RPMI7951 (cell line): ENCODE data around the gene PALLD. TPM values are rescaled to one million over a fixed set of nuclear protein-coding genes. Genes with fewer than 3 reads are reported as not detected.
"Not testable (repeated sequence)": the region's sequence is repeated elsewhere in the genome, so short reads cannot be mapped to it uniquely, and the experiment has no call there.

Experiments used
- DNase-seq: peaks from one replicate; pipeline ENCODE4 v3.0.0-alpha.2; 2012; ENCODE audit warnings: low read depth
- total RNA-seq: library from RNA; depleted of rRNA; stranded (reverse); fragments of >200 nt; shearing (Covaris generic); gene quantifications from 2 replicates; pipeline ENCODE4 v1.2.3, GENCODE V29; 2014

Gene PALLD
- total RNA-seq, 1 experiment from 2014 or later, result 44.5 TPM

DNA sequence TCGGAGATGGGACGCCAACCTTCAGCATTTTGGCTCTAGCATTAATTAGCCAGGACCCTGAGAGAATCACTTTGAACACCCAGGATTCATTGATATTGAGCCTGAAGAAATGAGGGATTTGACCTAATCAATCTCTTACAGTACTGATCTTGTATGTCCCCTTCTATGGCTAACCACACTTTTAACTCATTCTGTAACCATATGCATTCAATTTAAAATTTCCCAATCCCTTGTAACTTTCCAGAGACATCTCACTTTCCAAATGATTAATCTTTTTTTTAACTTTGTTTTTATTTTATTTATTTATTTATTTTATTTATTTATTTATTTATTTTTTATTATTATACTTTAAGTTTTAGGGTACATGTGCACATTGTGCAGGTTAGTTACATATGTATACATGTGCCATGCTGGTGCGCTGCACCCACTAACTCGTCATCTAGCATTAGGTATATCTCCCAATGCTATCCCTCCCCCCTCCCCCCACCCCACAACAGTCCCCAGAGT, 205.8 kb downstream of the PALLD start:
- DNase-seq, result not testable (repeated sequence)

DNA sequence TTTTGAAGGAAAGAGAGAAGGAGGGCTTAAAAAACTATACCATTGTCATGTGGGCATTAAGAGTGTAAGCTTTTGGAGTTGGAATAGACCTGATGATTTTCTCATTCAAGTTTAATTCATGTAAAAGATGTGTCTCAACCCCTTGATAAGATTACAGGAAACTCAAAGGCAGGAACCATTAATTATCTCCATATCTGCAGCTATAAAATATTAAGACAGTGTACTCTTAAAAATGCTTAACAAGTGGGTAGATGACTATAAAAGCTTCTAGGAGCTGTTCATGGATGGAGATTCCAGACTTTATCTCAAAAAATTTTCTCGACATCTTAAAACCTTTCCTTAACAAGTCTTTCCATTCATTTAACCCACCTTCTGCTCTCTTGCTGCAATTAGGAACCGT, 208.3 kb downstream of the PALLD start:
- no peak for DNase-seq

DNA sequence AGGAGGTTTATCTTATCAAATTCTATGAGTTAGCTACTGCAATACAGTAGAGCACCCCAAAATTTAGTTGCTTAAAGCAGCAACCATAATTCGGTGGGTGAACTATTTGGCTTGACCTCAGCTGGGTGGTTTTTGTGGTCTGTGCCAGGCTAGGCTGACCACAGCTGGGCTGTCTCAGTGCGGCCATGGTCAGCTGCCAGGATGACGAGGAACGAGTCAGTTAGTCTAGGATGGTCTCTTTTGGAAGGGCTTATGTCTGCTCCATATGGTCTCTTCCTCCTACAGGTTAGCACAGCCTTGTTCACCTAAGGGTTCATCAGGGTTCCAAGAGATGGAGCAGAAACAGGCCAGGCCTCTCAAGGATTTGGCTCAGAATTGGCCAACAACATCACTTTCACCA, 210.4 kb downstream of the PALLD start:
- DNase-seq, result peak; percentile 65

DNA sequence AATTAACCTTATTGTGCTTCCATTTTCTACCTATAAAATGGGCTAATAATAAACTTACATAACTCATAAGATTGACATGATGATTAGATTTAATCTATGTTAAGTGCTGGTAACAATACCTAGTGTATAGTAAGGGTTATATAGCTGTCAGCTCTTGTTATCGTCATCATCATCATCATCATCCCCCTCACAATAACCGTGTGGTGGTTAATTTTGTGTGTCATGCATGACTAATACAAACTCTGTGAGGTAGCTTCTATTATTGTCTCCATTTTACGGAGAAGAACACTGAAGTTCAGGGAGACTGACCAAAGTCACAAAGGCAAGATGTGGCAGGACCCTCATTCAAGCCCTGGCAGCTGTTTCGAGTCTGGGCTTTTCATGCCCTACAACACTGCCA, 211.3 kb downstream of the PALLD start:
- peak; percentile 53 for DNase-seq

DNA sequence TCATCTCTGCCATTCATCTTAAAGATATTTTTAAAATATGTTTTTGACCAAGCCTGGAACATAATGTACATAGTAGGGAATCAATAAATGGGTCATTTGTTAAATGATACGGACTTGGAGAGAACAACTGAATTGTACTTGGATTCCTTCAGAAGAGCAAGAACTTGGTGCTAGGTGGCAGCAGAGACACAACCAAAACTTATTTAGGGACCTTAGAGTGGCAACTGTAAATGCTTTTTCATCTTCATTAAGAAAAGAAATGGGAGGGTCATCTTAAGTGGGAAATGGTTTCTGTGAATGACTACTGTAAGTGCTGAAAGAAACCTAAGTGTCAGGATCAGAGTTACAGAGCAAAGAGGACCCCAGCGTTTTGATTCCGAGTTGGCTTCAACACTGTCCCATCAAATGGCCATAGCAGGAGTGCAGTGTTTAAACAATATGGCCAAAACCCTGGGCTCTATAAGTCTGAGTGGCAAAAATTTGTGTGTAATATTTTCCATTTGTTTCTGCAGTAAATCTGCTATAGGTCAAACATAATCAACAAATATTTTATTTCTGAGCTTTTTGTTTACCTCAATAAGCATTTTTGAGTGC, 213.6 kb downstream of the PALLD start:
- peak; percentile 69 for DNase-seq

DNA sequence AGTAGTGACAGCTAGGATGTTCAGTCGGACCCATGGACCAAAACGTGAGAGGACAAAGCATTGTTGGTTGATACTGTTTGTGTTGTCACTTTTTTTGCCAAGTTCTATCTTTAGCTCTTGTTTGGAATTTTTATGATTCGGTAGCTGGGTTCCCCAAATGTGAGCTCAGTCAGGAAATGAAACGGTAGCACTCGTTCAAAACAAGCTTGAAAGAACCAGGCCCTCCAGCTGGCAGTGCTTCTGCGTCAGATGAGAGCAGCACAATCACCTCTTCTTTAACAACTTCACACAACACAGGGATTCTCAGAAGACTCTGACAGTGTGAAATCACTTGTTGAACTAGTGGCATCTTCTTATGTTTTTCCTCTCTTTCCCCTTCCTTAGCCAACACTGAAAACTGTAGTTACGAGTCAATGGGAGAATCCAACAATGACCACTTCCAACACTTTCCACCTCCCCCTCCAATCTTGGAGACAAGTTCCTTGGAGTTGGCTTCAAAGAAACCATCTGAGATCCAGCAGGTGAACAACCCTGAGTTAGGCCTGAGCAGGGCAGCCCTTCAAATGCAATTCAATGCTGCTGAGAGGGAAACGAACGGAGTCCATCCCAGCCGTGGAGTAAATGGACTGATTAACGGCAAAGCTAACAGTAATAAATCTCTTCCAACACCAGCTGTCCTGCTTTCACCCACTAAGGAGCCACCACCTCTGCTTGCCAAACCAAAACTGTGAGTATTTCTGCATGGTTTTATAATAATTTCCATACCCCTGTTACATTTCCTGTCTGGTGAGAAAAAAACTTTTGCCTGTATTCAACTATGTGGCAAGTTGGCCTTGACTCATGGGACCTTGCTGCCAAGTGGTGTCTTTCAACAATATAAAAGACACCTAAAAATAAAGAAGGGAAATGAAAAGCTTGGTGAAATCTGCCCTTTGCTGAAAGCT, 214.6 kb downstream of the PALLD start:
- peak; percentile 80 for DNase-seq

DNA sequence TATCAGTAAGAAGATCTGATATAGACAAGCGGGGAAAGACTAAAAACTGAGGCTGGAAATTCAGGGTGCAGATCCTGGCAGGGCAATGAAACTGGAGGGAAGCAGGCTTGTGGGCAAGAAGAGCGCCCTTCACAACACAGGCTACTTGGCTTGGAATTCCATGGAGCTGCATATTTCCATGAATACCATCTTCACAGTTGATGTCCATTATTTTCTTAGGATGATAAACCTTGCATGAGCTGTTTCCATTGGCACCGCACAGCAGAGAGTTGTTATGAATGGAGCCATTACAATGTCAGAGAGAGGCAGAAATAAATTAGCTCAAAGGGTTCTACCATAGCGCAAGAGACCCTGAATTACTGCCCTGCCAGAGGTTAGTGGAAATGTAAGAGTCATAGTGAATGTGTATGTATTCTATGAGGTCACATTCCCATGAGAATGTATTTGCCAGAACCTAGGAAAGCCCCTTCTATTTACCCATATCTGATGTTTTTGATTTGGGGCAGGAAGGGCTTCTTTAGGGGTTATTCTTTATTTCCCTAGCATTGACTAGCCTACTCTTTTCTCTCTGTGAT, 215.6 kb downstream of the PALLD start:
- DNase-seq, result no peak

DNA sequence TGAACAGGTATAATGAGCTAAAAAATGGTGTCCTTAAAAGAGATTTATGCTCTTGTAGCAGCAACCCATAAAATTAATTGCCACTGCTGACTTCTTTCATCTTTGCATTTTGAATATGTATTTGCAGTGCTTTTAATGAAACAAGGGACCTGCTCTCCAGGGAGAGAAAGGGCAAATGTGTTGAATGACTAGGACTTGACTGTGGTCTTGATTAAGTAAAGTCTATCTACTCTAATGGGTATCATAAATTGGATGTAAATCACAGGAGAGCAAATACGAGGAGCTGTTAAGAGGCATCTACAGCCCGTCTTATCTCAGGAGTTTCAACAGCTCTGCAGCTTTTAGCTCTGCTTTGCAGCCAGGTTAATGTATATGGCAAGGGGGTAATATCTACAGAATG, 216.4 kb downstream of the PALLD start:
- no peak for DNase-seq

DNA sequence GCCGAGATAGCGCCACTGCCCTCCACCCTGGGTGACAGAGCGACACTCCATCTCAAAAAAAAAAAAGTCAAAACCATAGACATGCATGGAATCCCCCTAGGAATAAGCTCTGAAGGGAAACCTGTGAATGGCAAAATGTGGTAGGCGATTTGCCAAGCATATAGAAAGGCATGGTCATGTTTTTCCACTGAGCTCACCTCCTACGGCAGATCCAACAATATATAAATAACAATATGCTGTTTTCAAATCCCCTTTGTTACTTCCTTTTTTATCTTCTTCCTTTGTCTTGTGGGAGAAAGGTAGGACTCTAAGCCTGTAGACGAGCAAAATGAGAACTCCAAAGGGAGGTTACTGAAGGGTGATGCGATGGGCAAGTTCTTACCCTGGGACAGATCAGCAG, 219.0 kb downstream of the PALLD start:
- no peak for DNase-seq

DNA sequence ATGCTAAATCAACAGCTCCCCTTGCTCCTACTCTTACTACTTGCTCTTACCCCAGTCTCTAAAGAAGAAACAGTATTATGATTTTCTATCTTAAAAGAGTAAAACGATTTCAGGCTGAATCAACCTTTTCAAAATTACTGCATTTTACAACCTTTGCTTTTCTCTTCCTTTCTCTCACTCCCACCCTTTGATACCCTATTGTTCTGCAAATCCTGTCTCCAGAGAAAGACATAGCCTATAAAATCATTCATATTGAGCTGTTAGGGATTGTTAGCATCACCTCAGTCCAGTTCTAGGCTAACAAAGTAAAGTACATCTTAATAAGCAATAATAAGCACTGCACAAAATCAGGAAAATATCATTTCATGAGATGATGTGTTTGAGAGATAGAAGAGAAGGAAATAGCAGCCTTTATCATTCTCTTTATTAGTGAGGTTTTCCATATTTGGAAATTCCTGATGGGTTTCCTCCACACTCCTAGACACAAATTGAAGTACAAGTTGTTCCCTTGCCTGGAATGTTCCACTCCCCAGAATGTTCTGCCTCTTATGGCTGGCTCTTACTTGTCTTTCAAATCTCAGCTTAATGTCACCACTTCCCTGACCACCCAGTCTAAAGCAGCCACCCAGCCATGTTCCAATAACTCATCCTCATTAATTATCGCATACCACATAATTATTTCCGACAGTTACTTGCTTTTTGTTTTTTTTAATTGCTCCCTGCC, 219.7 kb downstream of the PALLD start:
- no peak for DNase-seq

DNA sequence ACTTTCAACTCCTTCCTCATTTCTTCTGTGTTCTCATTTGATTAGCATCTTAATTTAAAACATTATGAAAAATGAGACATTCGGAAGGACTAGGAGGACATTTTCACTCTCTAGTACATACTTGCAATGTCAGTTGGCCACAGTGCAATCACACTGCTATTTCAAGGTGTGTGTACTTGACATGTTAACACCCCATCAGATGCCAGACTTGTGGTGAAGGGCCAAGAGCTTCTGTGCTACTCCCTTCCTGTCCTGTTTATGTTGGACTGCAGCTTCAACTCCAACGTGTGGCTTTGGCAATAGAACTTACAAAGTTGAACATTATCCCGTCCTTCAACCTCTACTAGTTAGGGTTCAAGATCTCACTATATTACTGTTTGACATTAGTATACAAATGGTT, 221.0 kb downstream of the PALLD start:
- peak; percentile 28 for DNase-seq

DNA sequence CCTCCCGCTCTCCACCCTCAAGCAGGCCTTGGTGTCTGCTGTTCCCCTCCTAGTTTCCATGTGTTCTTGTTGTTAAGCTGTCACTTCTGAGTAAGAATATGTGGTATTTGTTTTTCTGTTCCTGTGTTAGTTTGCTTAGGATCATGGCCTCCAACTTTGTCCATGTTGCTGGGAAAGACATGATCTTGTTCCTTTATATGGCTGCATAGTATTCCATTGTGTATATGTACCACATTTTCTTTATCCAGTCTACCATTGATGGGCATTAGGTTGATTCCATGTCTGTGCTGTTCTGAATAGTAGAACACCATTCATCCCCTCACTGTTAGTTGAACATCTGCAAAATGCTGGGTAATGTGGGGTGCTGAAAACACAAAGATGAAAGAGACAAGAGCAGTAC, 222.9 kb downstream of the PALLD start:
- DNase-seq, result no peak

DNA sequence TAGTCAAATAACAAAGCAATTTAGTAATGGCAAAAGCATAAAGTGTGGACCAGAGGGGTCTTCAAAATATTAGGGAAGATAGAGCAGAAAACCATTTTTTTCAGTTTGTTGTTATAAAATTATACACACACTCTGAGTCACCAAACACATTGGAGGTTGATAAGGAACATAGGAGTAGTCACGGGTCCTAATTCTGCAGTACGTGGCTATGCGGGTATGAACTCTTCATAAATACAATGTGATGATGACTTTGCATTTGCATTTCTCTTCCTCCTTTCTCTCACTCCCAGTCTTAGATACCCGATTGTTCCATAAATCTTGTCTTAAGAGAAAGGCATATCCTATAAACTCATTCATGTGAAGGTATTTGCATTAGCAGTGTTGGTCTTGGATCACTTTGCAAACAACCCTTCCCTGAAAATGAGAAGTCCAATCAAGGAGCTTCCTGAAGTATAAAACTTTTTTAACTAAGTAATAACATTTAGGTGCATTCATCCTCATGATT, 223.6 kb downstream of the PALLD start:
- no peak for DNase-seq

DNA sequence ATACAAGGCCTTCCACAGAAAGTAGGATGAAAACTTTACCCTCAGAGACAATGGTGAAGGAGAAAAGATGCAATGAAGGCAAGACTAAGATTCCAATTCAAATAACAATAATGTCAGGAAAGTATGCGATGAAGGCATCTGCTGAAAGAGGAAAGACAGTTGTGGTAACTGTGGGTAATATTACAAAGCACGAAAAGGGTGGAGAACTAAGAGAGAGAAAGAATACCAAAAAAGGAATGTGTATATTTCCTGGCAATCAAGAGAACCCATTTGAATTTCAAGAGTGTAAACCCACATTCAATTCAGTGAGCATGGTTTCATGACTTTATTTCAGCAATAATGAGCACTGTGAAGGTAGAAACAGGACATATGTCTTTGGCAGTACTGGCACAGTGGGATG, 225.5 kb downstream of the PALLD start:
- peak; percentile 70 for DNase-seq

DNA sequence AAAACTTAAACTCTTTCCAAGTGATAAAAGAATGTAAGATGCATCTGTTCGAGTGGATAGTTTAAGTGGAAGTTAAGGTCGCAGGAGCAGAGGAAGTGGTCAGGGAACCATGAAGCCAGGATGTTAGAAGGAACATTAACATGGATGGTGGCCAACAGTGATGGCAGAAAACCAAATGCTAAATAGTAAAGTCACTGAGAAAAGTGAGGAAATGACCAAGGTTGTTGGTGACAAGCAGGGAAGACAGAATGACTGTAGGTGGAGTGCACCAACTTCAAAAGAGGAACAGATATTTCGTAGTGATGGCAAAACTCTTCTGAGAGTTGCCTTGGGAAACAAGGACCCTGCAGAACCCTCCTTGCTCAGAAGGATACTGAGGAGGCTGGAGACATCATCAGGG, 226.2 kb downstream of the PALLD start:
- peak; percentile 86 for DNase-seq

DNA sequence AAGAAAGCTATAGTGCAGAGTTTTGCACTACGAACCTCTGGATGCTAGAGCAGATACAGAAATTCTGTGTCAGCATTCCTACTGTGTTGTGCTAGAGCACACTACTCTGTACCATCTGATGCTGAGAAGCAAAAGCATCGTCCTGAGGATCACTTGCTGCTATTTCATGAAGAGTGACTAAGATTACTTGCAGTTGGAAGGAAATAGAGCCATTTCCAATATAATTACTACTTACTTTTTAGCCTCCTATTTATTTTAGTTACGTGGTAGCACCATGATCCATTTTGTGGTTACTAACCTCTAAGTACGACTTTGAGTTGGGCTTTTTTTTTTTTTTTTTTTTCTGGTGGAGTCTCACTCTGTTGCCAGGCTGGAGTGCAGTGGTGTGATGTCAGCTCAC, 226.7 kb downstream of the PALLD start:
- DNase-seq, result peak; percentile 58

DNA sequence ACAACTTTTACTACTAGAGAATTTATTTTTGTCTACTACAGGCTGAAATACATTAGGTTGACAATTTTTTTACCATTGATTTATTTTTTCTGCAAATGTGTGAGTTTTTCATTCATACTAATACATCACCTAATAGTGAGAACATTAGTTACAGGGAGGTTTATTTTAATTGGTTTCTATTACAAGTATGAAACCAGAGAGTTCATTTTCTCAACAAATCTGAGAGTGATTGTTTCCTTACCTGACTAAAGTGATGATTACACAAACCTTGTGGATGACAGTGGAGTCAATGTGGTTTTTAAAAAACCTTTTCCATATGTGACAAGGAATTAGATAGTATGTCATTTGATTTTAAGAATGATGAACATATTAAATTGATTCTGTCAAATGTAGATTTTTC, 227.4 kb downstream of the PALLD start:
- no peak for DNase-seq

DNA sequence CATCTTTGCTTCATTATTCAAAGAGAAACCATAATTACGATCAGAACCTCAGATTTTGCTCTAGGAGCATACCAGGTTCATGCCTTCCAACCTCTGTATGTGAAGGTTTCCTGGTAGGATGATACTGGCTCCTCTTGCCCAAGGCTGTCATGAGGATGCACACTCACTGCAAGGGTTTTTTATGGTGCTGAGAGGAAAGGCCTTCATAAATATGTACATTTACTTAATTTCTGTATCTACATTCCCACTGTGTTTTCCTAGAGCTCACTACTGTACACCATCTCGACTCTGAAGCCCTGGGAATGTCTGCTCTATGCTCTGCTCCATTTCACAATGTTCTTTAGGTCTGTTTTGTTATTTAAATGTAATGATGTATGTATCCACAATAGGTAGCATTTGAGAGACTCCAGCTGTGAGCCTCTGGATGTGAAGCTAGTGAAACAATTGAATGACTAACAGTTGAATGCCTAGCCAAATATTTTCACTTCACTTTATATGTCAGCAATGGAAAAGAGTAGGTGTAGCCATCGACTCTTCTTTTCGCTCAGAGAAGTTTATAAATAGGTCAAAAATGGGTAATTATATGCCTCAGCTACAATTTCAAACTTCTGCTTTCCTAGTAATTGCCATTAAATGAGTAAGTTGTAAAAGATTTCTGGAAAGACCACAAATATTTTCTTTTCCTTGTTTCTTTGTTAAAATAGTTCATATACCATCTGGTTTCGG, 228.0 kb downstream of the PALLD start:
- DNase-seq, result peak; percentile 66

DNA sequence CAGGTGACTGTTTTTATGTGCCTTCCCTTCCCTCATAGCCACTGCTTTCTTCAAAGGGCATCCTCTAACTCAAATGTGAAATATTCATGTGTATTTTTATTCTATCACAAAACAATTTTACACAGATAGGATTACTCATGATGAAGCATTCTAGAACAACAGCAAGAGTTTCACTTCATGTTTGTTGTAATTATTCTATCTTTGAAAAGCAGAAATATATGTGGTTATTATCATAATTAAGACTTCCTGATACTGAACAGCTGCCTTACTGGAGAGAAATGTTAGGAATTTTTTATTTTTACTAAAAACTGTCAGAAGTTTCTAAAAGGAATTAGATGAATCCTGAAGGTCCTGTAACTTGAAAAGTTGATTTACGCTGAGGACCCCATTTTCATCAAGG, 229.1 kb downstream of the PALLD start:
- no peak for DNase-seq

DNA sequence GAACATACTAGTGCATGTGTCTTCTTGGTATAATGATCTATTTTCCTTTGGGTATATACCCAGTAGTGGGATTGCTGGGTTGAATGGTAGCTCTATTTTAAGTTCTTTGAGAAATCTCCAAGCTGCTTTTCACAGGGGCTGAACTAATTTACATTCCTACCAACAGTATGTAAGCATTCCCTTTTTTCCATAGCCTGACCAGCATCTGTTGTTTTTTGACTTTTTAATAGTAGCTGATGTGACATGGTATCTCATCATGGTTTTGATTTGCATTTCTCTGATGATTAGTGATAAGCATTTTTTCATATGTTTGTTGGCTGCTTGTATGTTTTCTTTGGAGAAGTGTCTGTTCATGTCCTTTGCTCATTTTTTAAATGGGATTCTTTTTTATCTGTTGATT, 230.3 kb downstream of the PALLD start:
- DNase-seq, result not testable (repeated sequence)

DNA sequence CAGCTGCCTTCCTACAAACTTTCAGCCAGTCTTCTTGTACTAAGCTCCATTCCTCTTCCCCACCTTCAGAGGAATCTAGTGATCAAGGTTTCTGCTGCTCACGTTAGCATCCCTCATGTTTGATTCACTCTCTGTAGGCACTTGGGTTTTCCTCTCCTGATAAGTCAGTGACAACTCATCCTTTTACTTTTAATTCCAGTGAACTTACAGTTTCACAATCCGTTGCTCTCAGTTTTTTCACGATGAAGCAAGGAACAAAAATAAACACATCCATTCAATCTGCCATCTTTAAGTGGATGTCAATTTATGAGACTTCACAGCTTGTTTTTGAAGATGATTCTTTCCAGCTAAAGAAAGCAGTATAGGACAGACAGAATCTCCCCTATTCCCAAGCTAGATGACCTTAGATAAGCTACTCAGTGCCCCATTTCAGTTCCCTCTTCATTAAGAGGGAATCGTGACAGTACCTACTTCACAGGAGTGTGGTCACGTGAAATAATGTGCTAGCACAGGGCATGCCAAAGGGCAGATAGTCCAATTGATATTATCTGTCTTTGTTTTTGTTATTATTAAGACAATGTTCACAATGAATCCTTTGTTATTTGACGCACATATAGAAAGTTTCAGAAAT, 234.3 kb downstream of the PALLD start:
- DNase-seq, result peak; percentile 47
